Measurements from ENCODE around the gene C16orf78.

DNA sequence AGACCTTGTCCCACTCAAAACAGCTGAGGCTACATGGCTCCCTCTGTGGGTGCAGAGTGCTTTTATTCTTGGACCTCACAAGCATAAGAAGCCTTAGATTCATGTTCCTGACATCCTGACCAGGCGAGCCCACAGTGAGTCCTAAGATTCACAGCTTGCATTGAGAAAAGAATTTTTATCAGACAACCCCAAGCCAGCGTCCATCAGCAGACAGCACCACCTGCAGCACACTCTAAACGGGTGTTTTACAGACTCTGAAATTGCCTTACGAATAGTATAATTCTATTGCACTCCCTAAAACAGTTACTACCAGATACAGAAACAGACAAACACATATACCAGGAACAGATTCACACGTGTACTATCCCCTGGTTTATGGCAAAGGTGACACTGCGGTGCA lies 31.9 kb downstream of the C16orf78 start:
- TF ChIP-seq, protein P1, sequence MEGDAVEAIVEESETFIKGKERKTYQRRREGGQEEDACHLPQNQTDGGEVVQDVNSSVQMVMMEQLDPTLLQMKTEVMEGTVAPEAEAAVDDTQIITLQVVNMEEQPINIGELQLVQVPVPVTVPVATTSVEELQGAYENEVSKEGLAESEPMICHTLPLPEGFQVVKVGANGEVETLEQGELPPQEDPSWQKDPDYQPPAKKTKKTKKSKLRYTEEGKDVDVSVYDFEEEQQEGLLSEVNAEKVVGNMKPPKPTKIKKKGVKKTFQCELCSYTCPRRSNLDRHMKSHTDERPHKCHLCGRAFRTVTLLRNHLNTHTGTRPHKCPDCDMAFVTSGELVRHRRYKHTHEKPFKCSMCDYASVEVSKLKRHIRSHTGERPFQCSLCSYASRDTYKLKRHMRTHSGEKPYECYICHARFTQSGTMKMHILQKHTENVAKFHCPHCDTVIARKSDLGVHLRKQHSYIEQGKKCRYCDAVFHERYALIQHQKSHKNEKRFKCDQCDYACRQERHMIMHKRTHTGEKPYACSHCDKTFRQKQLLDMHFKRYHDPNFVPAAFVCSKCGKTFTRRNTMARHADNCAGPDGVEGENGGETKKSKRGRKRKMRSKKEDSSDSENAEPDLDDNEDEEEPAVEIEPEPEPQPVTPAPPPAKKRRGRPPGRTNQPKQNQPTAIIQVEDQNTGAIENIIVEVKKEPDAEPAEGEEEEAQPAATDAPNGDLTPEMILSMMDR (conservative IDR thresholded peaks at IDR 0.05; ENCODE audit: low read depth, low read length): no peak
- TF ChIP-seq EZH2 (IDR thresholded peaks at IDR 0.05; ENCODE audit: borderline replicate concordance, low read depth, low read length, poor library complexity, severe bottlenecking): no peak

Measured in A673 (cell line).